Gastrocnemius medialis (tissue), 4 donors: Measurements from ENCODE around the gene TMEM53. TPM values are rescaled to one million over a fixed set of nuclear protein-coding genes. Genes with fewer than 3 reads are reported as not detected.
A peak's percentile ranks its signal among the peaks of the same experiment; 100 is the strongest.

ENCODE experiments used
- ATAC-seq, 2 donors: fragments of 150-250 bp; one replicate each; pipeline ENCODE4 v1.9.1; 2016
- DNase-seq, 2 donors: peaks; one replicate each; pipeline ENCODE4 v3.0.0-alpha.2; 2019
- H3K27ac ChIP-seq, 4 donors: fragments of 200-600 bp; sonication (generic); 1 replicate in 1 of 4; 2 replicates in 3 of 4; pipeline ENCODE4 v1.5.1; 2016 to 2018; ENCODE audit warnings: mild to moderate bottlenecking in 2 of 4, moderate library complexity in 1 of 4
- H3K27me3 ChIP-seq, 3 donors: fragments of 200-600 bp; sonication (generic) in 2 of 3; 1 replicate in 1 of 3; 2 replicates in 2 of 3; pipeline versions ENCODE4 v1.5.1 to v1.6.0; 2016 to 2019; ENCODE audit warnings: mild to moderate bottlenecking in 1 of 3, moderate library complexity in 1 of 3
- H3K36me3 ChIP-seq, 2 donors: fragments of 200-600 bp; sonication (generic) in 1 of 2; one replicate each; pipeline ENCODE4 v1.5.1; 2017 to 2018
- H3K4me1 ChIP-seq, 2 donors: fragments of 200-600 bp; sonication (generic) in 1 of 2; one replicate each; pipeline ENCODE4 v1.5.1; 2016 to 2017; ENCODE audit warnings: mild to moderate bottlenecking in 2 of 2
- H3K4me3 ChIP-seq, 4 donors: fragments of 200-600 bp; sonication (generic) in 3 of 4; 1 replicate in 1 of 4; 2 replicates in 3 of 4; pipeline ENCODE4 v1.5.1; 2016 to 2019; ENCODE audit warnings: mild to moderate bottlenecking in 2 of 4
- H3K9me3 ChIP-seq, 3 donors: fragments of 200-600 bp; sonication (generic) in 2 of 3; 1 replicate in 1 of 3; 2 replicates in 2 of 3; pipeline ENCODE4 v1.5.1; 2016 to 2019
- CTCF ChIP-seq, 5 experiments: fragments of 450-650 bp in 3 of 5; fragments of 200-600 bp in 2 of 5; sonication (generic) in 2 of 5; IDR thresholded peaks in 4 of 5; conservative IDR thresholded peaks in 1 of 5; 1 replicate in 4 of 5; 2 replicates in 1 of 5; pipeline ENCODE4 v1.5.1; 2016 to 2019; ENCODE audit warnings: antibody characterized with exemption in 5 of 5, mild to moderate bottlenecking in 3 of 5, moderate library complexity in 3 of 5
- POLR2A ChIP-seq, 2 donors: fragments of 450-650 bp; IDR thresholded peaks; one replicate each; pipeline ENCODE4 v1.6.1; 2017; ENCODE audit warnings: antibody characterized with exemption in 2 of 2, mild to moderate bottlenecking in 2 of 2, moderate library complexity in 2 of 2
- in situ Hi-C, 4 donors: fragments of 200-750 bp; cut with MboI; loops; one replicate each; pipeline versions ENCODE4 v1.15.0 to v1.8.0; 2017; ENCODE audit warnings: low sequenced_read_pairs in 4 of 4
- intact Hi-C: fragments of 100-400 bp; cut with DNase I; formaldehyde crosslinking; loops from one replicate; pipeline ENCODE4 v1.15.1; 2023; ENCODE audit warnings: low total_unique reads
- total RNA-seq, 4 donors: library from RNA; depleted of rRNA; stranded (reverse); fragments of >200 nt; gene quantifications; one replicate each; pipeline versions ENCODE4 v1.1.0 to v1.2.3, GENCODE V29; 2016

TMEM53 gene
- total RNA-seq, 4 donors from 2014 or later: 2.6 to 5.9 (median 4.2) TPM

- in situ Hi-C loops (loop anchor here (5.0 to 10.0 kb wide), 3 partner anchors 37 to 45 kb away; no protein-coding TSS in a partner anchor), intact Hi-C loops (loop anchor here (10.0 kb wide), 1 partner anchor 435 kb away; the partner anchor contains the start of gene DMAP1)
- no peak overlapping the region for H3K4me3 ChIP-seq
- no peaks in the 10 kb centered on the region for H3K9me3 ChIP-seq
- peaks cover 0 to 31% of the 10 kb centered on the region in 2 donors for H3K36me3 ChIP-seq
- H3K27me3 ChIP-seq: no peaks in the 10 kb centered on the region
- DNase-seq: no peak
- H3K4me1 ChIP-seq: peaks cover 22 to 40% of the 10 kb centered on the region in 2 donors
- ATAC-seq: no peak
- no peak for TF ChIP-seq POLR2A (IDR thresholded peaks at IDR 0.05)
- TF ChIP-seq CTCF (IDR thresholded peaks at IDR 0.05 in 4 of 5, conservative IDR thresholded peaks at IDR 0.05 in 1 of 5): no peak
- H3K27ac ChIP-seq: peak overlapping the region in 3 of 4 donors; percentile 32 to 79 (median 71)
These were observed 24.5 kb downstream of the TMEM53 start for GRCh38 chr1:44649788-44650158.

DNA sequence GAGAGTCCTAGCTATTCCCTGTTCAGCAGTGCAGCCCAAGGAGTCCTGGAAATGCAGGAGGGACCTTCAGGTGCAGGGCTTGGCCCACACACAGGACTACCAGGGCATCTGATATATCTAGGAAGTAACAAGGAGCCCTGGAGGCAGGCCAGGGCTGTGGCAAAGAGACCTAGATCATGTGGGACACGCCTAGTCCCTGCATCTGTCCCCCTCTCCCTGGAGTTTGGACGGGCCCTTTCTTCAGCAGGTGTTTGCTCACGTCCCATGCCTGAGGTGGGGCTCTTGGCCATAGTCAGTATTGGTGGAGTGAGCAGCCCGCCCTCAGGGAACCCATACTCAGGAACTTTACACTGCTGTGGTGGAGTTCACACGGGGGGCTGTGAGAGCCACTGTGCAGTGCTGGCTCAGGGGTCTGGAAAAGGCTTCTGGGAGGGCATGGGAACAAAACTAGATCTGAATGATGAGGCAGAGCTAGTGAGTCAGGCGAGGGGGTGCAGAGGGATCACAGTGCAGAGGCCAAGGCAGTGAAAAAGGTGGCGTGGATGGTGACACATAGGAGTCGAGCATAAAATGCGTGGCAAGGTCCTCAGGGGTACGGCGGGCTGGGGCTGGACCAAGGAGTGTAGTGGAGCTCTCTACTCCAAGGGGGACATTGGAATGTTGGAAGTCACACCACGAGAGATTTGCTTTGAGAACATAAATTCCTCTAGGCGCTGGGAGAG, 25.6 kb downstream of the TMEM53 start:
- ATAC-seq: no peak
- no peak for TF ChIP-seq POLR2A (IDR thresholded peaks at IDR 0.05)
- TF ChIP-seq CTCF (IDR thresholded peaks at IDR 0.05 in 4 of 5, conservative IDR thresholded peaks at IDR 0.05 in 1 of 5): no peak
- H3K4me3 ChIP-seq: no peak overlapping the region
- intact Hi-C loops: no loop called here
- DNase-seq: peak in 1 of 2 donors; percentile 38
- peaks cover 0 to 33% of the 10 kb centered on the region in 2 donors for H3K36me3 ChIP-seq
- H3K4me1 ChIP-seq: peaks cover 32 to 50% of the 10 kb centered on the region in 2 donors
- in situ Hi-C loops: no loop called here
- H3K27ac ChIP-seq: peak overlapping the region in 1 of 4 donors; percentile 28
- no peaks in the 10 kb centered on the region for H3K9me3 ChIP-seq
- no peaks in the 10 kb centered on the region for H3K27me3 ChIP-seq

GRCh38 chr1:44647896-44648295, 26.4 kb downstream of the TMEM53 start:
- no peaks in the 10 kb centered on the region for H3K27me3 ChIP-seq
- peaks cover 40 to 58% of the 10 kb centered on the region in 2 donors for H3K4me1 ChIP-seq
- no peak overlapping the region for H3K4me3 ChIP-seq
- ATAC-seq (no peak), DNase-seq (no peak)
- no peak overlapping the region for H3K27ac ChIP-seq
- intact Hi-C loops (no loop called here), in situ Hi-C loops (no loop called here)
- peaks cover 0 to 39% of the 10 kb centered on the region in 2 donors for H3K36me3 ChIP-seq
- H3K9me3 ChIP-seq: no peaks in the 10 kb centered on the region
- no peak for TF ChIP-seq POLR2A (IDR thresholded peaks at IDR 0.05)
- no peak for TF ChIP-seq CTCF (IDR thresholded peaks at IDR 0.05 in 4 of 5, conservative IDR thresholded peaks at IDR 0.05 in 1 of 5)

GRCh38 chr1:44646261-44647110, 27.8 kb downstream of the TMEM53 start:
- H3K4me1 ChIP-seq: peaks cover 54 to 73% of the 10 kb centered on the region in 2 donors
- DNase-seq: peak; percentile 33 to 35
- peaks cover 0 to 51% of the 10 kb centered on the region in 2 donors for H3K36me3 ChIP-seq
- TF ChIP-seq CTCF (IDR thresholded peaks at IDR 0.05 in 4 of 5, conservative IDR thresholded peaks at IDR 0.05 in 1 of 5): no peak
- TF ChIP-seq POLR2A (IDR thresholded peaks at IDR 0.05): no peak
- intact Hi-C loops (no loop called here), in situ Hi-C loops (no loop called here)
- ATAC-seq: peak in 1 of 2 donors; percentile 43
- H3K4me3 ChIP-seq: peak overlapping the region in 2 of 4 donors; percentile 1 to 11
- no peaks in the 10 kb centered on the region for H3K9me3 ChIP-seq
- peak overlapping the region; percentile 81 to 86 (median 84) for H3K27ac ChIP-seq
- H3K27me3 ChIP-seq: no peaks in the 10 kb centered on the region
